HepG2 (cell line): ENCODE data around the gene THSD8. TPM values are rescaled to one million over a fixed set of nuclear protein-coding genes. Genes with fewer than 3 reads are reported as not detected.

Experiments used
- ATAC-seq: fragments of 200-7000 bp; cut with Tn5 transposase; 3 replicates; pipeline ENCODE4 v1.9.1; 2020; ENCODE audit warnings: mild to moderate bottlenecking, moderate library complexity
- BruUV-seq: library from RNA; stranded (reverse); fragments of 400-500 nt; replicated peaks from 2 replicates; lab custom pipeline; 2021; lab: Mats Ljungman, UMichigan
- CTCF ChIA-PET: fragments of 300-600 bp; formaldehyde crosslinking; extraction: SDS; loops from one replicate; lab custom pipeline; 2021; ENCODE audit warnings: low total read pairs, inconsistent platforms, low intra/inter-chr PET ratio; lab: Yijun Ruan, JAX
- POLR2A ChIA-PET: fragments of 350-600 bp; sonication (Branson Sonifier 250); formaldehyde crosslinking; loops from one replicate; lab custom pipeline; 2020; ENCODE audit warnings: antibody characterized with exemption, inconsistent platforms; lab: Yijun Ruan, JAX
- DNase-seq: peaks from one replicate; pipeline ENCODE4 v3.0.0-alpha.2; 2015; ENCODE audit warnings: low spot score
- FAIRE-seq: peaks from 3 replicates; lab custom pipeline; 2011; peaks lifted over from hg19 to GRCh38; lab: Jason Lieb, UNC
- H2AFZ ChIP-seq: one replicate; pipeline ENCODE4 v1.6.1; 2011; ENCODE audit warnings: low read length, inconsistent platforms
- H3K27ac ChIP-seq: fragments of 300-600 bp; 3 replicates; pipeline ENCODE4 v1.8.0; 2011; ENCODE audit warnings: mixed run types, mild to moderate bottlenecking, mixed read lengths, low read length, inconsistent platforms; ENCODE audit not compliant: insufficient read depth; ENCODE audit errors: extremely low read length
- H3K27me3 ChIP-seq, 2 experiments: fragments of 200-600 bp in 1 of 2; 2 replicates in 1 of 2; 3 replicates in 1 of 2; pipeline versions ENCODE4 v1.6.0 to v1.8.0; 2011; ENCODE audit warnings: low read length in 2 of 2, mild to moderate bottlenecking in 2 of 2, moderate library complexity in 2 of 2, inconsistent platforms in 1 of 2; ENCODE audit not compliant: insufficient read depth in 2 of 2, control insufficient read depth in 1 of 2
- H3K36me3 ChIP-seq, 2 experiments: fragments of 200-600 bp in 1 of 2; replicated peaks in 1 of 2; 2 replicates in 1 of 2; 3 replicates in 1 of 2; pipeline versions ENCODE4 v1.5.1 to v1.8.0; 2011; ENCODE audit warnings: low read length in 2 of 2, inconsistent platforms in 1 of 2; ENCODE audit not compliant: insufficient read depth in 2 of 2, control insufficient read depth in 1 of 2
- H3K4me1 ChIP-seq: 2 replicates; pipeline ENCODE4 v1.5.1; 2012; ENCODE audit warnings: low read length, inconsistent platforms; ENCODE audit not compliant: insufficient read depth
- H3K4me2 ChIP-seq: 2 replicates; pipeline ENCODE4 v1.6.0; 2011; ENCODE audit warnings: low read depth, low read length, inconsistent platforms
- H3K4me3 ChIP-seq, 3 experiments: fragments of 200-600 bp in 1 of 3; sonication (generic), shearing (Covaris generic) in 1 of 3; replicated peaks in 1 of 3; 2 replicates each; pipeline ENCODE4 v1.5.1; 2011 to 2016; ENCODE audit warnings: low read length in 3 of 3, inconsistent platforms in 2 of 3, low read depth in 2 of 3, mild to moderate bottlenecking in 2 of 3, control low read depth in 1 of 3, mixed read lengths in 1 of 3; ENCODE audit not compliant: insufficient read depth in 1 of 3
- H3K79me2 ChIP-seq: one replicate; pipeline ENCODE4 v1.6.1; 2011; ENCODE audit warnings: low read length, inconsistent platforms; ENCODE audit not compliant: insufficient read depth
- H3K9ac ChIP-seq: 2 replicates; pipeline ENCODE4 v1.6.0; 2011; ENCODE audit warnings: mild to moderate bottlenecking, low read depth, low read length, inconsistent platforms; ENCODE audit not compliant: insufficient read depth
- H3K9me3 ChIP-seq: 2 replicates; pipeline ENCODE4 v1.5.1; 2012; ENCODE audit warnings: mild to moderate bottlenecking, low read length
- H4K20me1 ChIP-seq: 2 replicates; pipeline ENCODE4 v1.6.0; 2011; ENCODE audit warnings: inconsistent platforms, mild to moderate bottlenecking, low read length, moderate library complexity; ENCODE audit not compliant: insufficient read depth
- AHR ChIP-seq: IDR thresholded peaks from 2 replicates; pipeline ENCODE4 v1.6.1; 2018; ENCODE audit warnings: missing genetic modification reagents, missing compliant biosample characterization
- ATF5 ChIP-seq: sonication (generic); formaldehyde crosslinking; IDR thresholded peaks from 2 replicates; pipeline ENCODE4 v1.4.0; 2020; ENCODE audit warnings: mild to moderate bottlenecking, low read depth, missing genetic modification reagents
- CBFB ChIP-seq: sonication (generic); formaldehyde crosslinking; IDR thresholded peaks from 2 replicates; pipeline ENCODE4 v1.4.0; 2020; ENCODE audit warnings: missing genetic modification reagents
- ELK4 ChIP-seq: sonication (generic); formaldehyde crosslinking; IDR thresholded peaks from 2 replicates; pipeline ENCODE4 v1.9.0; 2021; ENCODE audit warnings: missing genetic modification reagents, borderline replicate concordance
- HNRNPUL1 ChIP-seq: fragments of 200-400 bp; formaldehyde crosslinking; IDR thresholded peaks from 2 replicates; pipeline ENCODE4 v1.6.1; 2017; ENCODE audit warnings: low read depth, mild to moderate bottlenecking, low read length, moderate library complexity
- KDM4B ChIP-seq: sonication (generic); formaldehyde crosslinking; IDR thresholded peaks from 2 replicates; pipeline ENCODE4 v1.4.0; 2020; ENCODE audit warnings: missing genetic modification reagents
- KDM5B ChIP-seq: sonication (generic); formaldehyde crosslinking; IDR thresholded peaks from 2 replicates; pipeline ENCODE4 v1.4.0; 2020; ENCODE audit warnings: missing genetic modification reagents, mild to moderate bottlenecking, borderline replicate concordance
- KLF6 ChIP-seq: IDR thresholded peaks from 2 replicates; pipeline ENCODE4 v1.8.0; 2016; ENCODE audit warnings: missing biosample characterization, missing genetic modification reagents
- TAF15 ChIP-seq: fragments of 200-400 bp; formaldehyde crosslinking; IDR thresholded peaks from one replicate; pipeline ENCODE4 v1.6.1; 2018; ENCODE audit warnings: mild to moderate bottlenecking, low read depth, low read length; ENCODE audit not compliant: poor library complexity, severe bottlenecking
- TP53 ChIP-seq: sonication (generic); formaldehyde crosslinking; conservative IDR thresholded peaks from 2 replicates; pipeline ENCODE4 v1.4.0; 2020; ENCODE audit warnings: missing genetic modification reagents
- ZBTB7A ChIP-seq: sonication (generic); formaldehyde crosslinking; IDR thresholded peaks from 2 replicates; pipeline ENCODE4 v1.8.0; 2022; ENCODE audit warnings: mild to moderate bottlenecking, missing genetic modification reagents
- ZNF331 ChIP-seq: sonication (generic); formaldehyde crosslinking; IDR thresholded peaks from 2 replicates; pipeline ENCODE4 v1.4.0; 2020; ENCODE audit warnings: missing genetic modification reagents
- ZNF589 ChIP-seq: sonication (generic); formaldehyde crosslinking; conservative IDR thresholded peaks from 2 replicates; pipeline ENCODE4 v1.8.0; 2022; ENCODE audit warnings: mild to moderate bottlenecking, moderate library complexity, missing genetic modification reagents
- ZNF607 ChIP-seq: sonication (generic); formaldehyde crosslinking; IDR thresholded peaks from 2 replicates; pipeline ENCODE4 v1.5.1; 2020; ENCODE audit warnings: missing genetic modification reagents, mild to moderate bottlenecking, borderline replicate concordance
- ZNF687 ChIP-seq: sonication (generic); formaldehyde crosslinking; IDR thresholded peaks from 2 replicates; pipeline ENCODE4 v1.5.1; 2020; ENCODE audit warnings: mild to moderate bottlenecking, missing genetic modification reagents, moderate library complexity
- WGBS: methylation state at CpG from one replicate; pipeline ENCODE4 v1.1.6; 2017; ENCODE audit warnings: low lambda C conversion rate; 5-methylcytosine and 5-hydroxymethylcytosine counted together
- in situ Hi-C: cut with HindIII; loops from 2 replicates; pipeline ENCODE4 v1.10.0; 2017; ENCODE audit warnings: low pct_unique_long_range_greater_than_20kb; ENCODE audit not compliant: extremely low pct_ligation_motif_present
- intact Hi-C: fragments of 100-400 bp; cut with micrococcal nuclease; formaldehyde crosslinking; loops from one replicate; pipeline ENCODE4 v1.10.0; 2022; ENCODE audit not compliant: unreplicated experiment
- polyA plus RNA-seq, 8 experiments: library from polyadenylated mRNA; depleted of rRNA in 3 of 8; stranded (reverse) in 7 of 8; unstranded in 1 of 8; fragments of >200 nt; fragmentation: Illumina TruSeq in 4 of 8; extraction: Trizol in 4 of 8; gene quantifications; 2 replicates each; pipeline versions ENCODE4 v1.2.1 to v1.2.3, GENCODE V29; 2011 to 2016; ENCODE audit warnings: low read depth in 4 of 8, missing spikeins in 1 of 8, mixed read lengths in 1 of 8; ENCODE audit not compliant: insufficient read depth in 1 of 8
- total RNA-seq, 5 experiments: library from RNA; depleted of rRNA; stranded (reverse); fragments of >200 nt; fragmentation: Illumina TruSeq; extraction: Trizol; gene quantifications; 2 replicates each; pipeline ENCODE4 v1.2.3, GENCODE V29; 2016; ENCODE audit warnings: low read depth in 1 of 5

The THSD8 gene
- total and polyA plus RNA-seq, 2 of the 13 experiments (the other 11 are each of a cell fraction or from before 2014, with no cell fraction given), result 4.8 to 14.9 TPM

- TF ChIP-seq TP53 (CRISPR knock-in tag), result no peak
- TF ChIP-seq KLF6 (CRISPR knock-in tag), result no peak
- TF ChIP-seq ZNF589, result no peak
- TF ChIP-seq, all 625 proteins: peak for 0
Measured at GRCh38 chr19:12821761-12822160, 19.9 kb downstream of the THSD8 start (continued).

GRCh38 chr19:12825254-12826131, 23.6 kb downstream of the THSD8 start:
- ATAC-seq, result peak; percentile 76
- BruUV-seq, result no TSS peak
- 15% methylated on average over 32 of the region's 46 CpGs for WGBS
- Histone ChIP-seq H2AFZ (no peak overlapping the region), H3K9me3 (no peaks in the 10 kb centered on the region), H3K27ac (no peak overlapping the region), H4K20me1 (no peaks in the 10 kb centered on the region), H3K36me3 (no peaks in the 10 kb centered on the region), H3K27me3 (peaks cover 0 to 9% of the 10 kb centered on the region in 2 experiments; a peak in 1 of 5 replicates), H3K79me2 (no peaks in the 10 kb centered on the region), H3K4me1 (peaks cover 29% of the 10 kb centered on the region), H3K9ac (no peak overlapping the region), H3K4me3 (peak overlapping the region in 1 of 3 experiments; percentile 64; a peak in 2 of 6 replicates), H3K4me2 (peak overlapping the region; percentile 69; the same call in 1 of the 2 replicates)
- no peak for DNase-seq
- CTCF ChIA-PET, result interaction anchor here (1.0 kb wide), 1 partner anchor 12 kb away, joined by 3 read pairs; no protein-coding TSS in a partner anchor
- POLR2A ChIA-PET, result no interaction called here
- no peak for FAIRE-seq
- in situ Hi-C loops, result no loop called here
- intact Hi-C loops, result no loop called here
- TF ChIP-seq ZNF331 (CRISPR knock-in tag), result 0 out of 2 replicates have a peak, but pooled peaks have one; percentile 46
- peak; percentile 58; the same call in 1 of the 2 replicates for TF ChIP-seq AHR (CRISPR knock-in tag)
- TF ChIP-seq ELK4 (CRISPR knock-in tag), result no peak
- peak; percentile 57; the same call in 1 of the 2 replicates for TF ChIP-seq KDM5B
- TF ChIP-seq HNRNPUL1, result no peak
- TF ChIP-seq ZNF607, result 0 out of 2 replicates have a peak, but pooled peaks have one; percentile 53
- TF ChIP-seq TAF15, result peak; percentile 44
- no peak for TF ChIP-seq ZBTB7A (CRISPR knock-in tag)
- 0 out of 2 replicates have a peak, but pooled peaks have one; percentile 56 for TF ChIP-seq CBFB (CRISPR knock-in tag)
- peak; percentile 76 for TF ChIP-seq ZNF687
- no peak for TF ChIP-seq KDM4B (CRISPR knock-in tag)
- TF ChIP-seq ATF5 (CRISPR knock-in tag), result no peak
